A549 (cell line): ENCODE results near the gene JADE3. TPM values are rescaled to one million over a fixed set of nuclear protein-coding genes. Genes with fewer than 3 reads are reported as not detected.

Experiments used
- ATAC-seq, 2 experiments: fragments of 200-7000 bp in 1 of 2; fragments of >200 bp in 1 of 2; cut with Nextera tagmentation in 1 of 2; cut with Tn5 transposase in 1 of 2; 3 replicates each; pipeline versions ENCODE4 v1.8.0 to v1.9.1; 2018 to 2020; ENCODE audit warnings: mild to moderate bottlenecking in 1 of 2, moderate library complexity in 1 of 2
- CTCF ChIA-PET: fragments of 300-600 bp; sonication (Branson Sonifier 250); formaldehyde crosslinking; extraction: SDS; loops from one replicate; lab custom pipeline; 2021; ENCODE audit warnings: antibody characterized with exemption, inconsistent platforms; lab: Yijun Ruan, JAX
- POLR2A ChIA-PET: fragments of 350-600 bp; formaldehyde crosslinking; extraction: SDS; loops from one replicate; lab custom pipeline; 2021; ENCODE audit warnings: antibody characterized with exemption, inconsistent platforms; lab: Yijun Ruan, JAX
- DNase-seq, 2 experiments: peaks; one replicate each; pipeline versions ENCODE4 v3.0.0 to v3.0.0-alpha.2; 2011 to 2016; ENCODE audit warnings: low read depth in 1 of 2, low spot score in 1 of 2
- FAIRE-seq: peaks from 2 replicates; lab custom pipeline; 2011; peaks lifted over from hg19 to GRCh38; lab: Jason Lieb, UNC
- H3K27ac ChIP-seq, 2 experiments: fragments of >200 bp; sonication (Bioruptor Twin); formaldehyde crosslinking; 3 replicates each; pipeline ENCODE4 v1.5.1; 2016 to 2017
- H3K4me1 ChIP-seq: fragments of >200 bp; sonication (Bioruptor Twin); formaldehyde crosslinking; 3 replicates; pipeline ENCODE4 v1.6.1; 2016
- H3K4me2 ChIP-seq: fragments of >200 bp; sonication (Bioruptor Twin); formaldehyde crosslinking; 3 replicates; pipeline ENCODE4 v1.6.1; 2016
- H3K4me3 ChIP-seq: fragments of >200 bp; sonication (Bioruptor Twin); formaldehyde crosslinking; 3 replicates; pipeline ENCODE4 v1.5.1; 2016
- H3K9me3 ChIP-seq: fragments of >200 bp; sonication (Bioruptor Twin); formaldehyde crosslinking; 3 replicates; pipeline ENCODE4 v1.6.1; 2016
- CHD2 ChIP-seq: fragments of 150-350 bp; IDR thresholded peaks from 2 replicates; pipeline ENCODE4 v1.6.1; 2014; ENCODE audit warnings: low read length; ENCODE audit not compliant: partially characterized antibody
- EP300 ChIP-seq, 2 experiments: fragments of >200 bp; sonication (Bioruptor Twin); formaldehyde crosslinking; IDR thresholded peaks; 2 replicates in 1 of 2; 3 replicates in 1 of 2; pipeline ENCODE4 v1.6.1; 2016 to 2017
- HOXA7 ChIP-seq: fragments of 250-450 bp; sonication (Bioruptor Pico); IDR thresholded peaks from 2 replicates; pipeline ENCODE4 v1.5.0; 2020; ENCODE audit warnings: mild to moderate bottlenecking, moderate library complexity
- HOXB13 ChIP-seq: fragments of 250-450 bp; sonication (Bioruptor Pico); IDR thresholded peaks from 2 replicates; pipeline ENCODE4 v1.5.0; 2020; ENCODE audit warnings: low read depth, mild to moderate bottlenecking, moderate library complexity
- JUN ChIP-seq, 2 experiments: fragments of >200 bp; sonication (Bioruptor Twin); formaldehyde crosslinking; IDR thresholded peaks; 2 replicates in 1 of 2; 3 replicates in 1 of 2; pipeline ENCODE4 v1.6.1; 2016 to 2017
- MYC ChIP-seq: IDR thresholded peaks from 2 replicates; pipeline ENCODE4 v1.6.1; 2012; ENCODE audit warnings: mild to moderate bottlenecking, inconsistent platforms, low read length, improper control_type of control experiment, borderline replicate concordance
- NFE2L2 ChIP-seq: fragments of 150-350 bp; conservative IDR thresholded peaks from 2 replicates; pipeline ENCODE4 v1.6.1; 2014; ENCODE audit warnings: low read length
- PHF8 ChIP-seq: fragments of 200-600 bp; sonication (generic); IDR thresholded peaks from 2 replicates; pipeline ENCODE4 v1.6.1; 2016; ENCODE audit warnings: low read depth, mild to moderate bottlenecking, antibody characterized with exemption, moderate library complexity, borderline replicate concordance
- POLR2A ChIP-seq: IDR thresholded peaks from 2 replicates; pipeline ENCODE4 v1.6.1; 2012; ENCODE audit warnings: mild to moderate bottlenecking, low read length
- POLR2AphosphoS2 ChIP-seq: conservative IDR thresholded peaks from 2 replicates; pipeline ENCODE4 v1.6.1; 2012; ENCODE audit warnings: low read length, improper control_type of control experiment, inconsistent platforms
- RCOR1 ChIP-seq: fragments of 150-350 bp; IDR thresholded peaks from 2 replicates; pipeline ENCODE4 v1.6.1; 2014; ENCODE audit warnings: antibody characterized with exemption, low read length, low read depth
- SREBF2 ChIP-seq: fragments of 450-650 bp; IDR thresholded peaks from 2 replicates; pipeline ENCODE4 v1.6.1; 2014; ENCODE audit warnings: mild to moderate bottlenecking, moderate library complexity
- ZC3H11A ChIP-seq: fragments of 450-650 bp; IDR thresholded peaks from 2 replicates; pipeline ENCODE4 v1.6.1; 2014; ENCODE audit warnings: antibody characterized with exemption, mild to moderate bottlenecking
- ZNF302 ChIP-seq: fragments of 250-450 bp; sonication (Bioruptor Pico); IDR thresholded peaks from 2 replicates; pipeline ENCODE4 v1.9.0; 2021; ENCODE audit warnings: inconsistent platforms, mild to moderate bottlenecking, moderate library complexity
- WGBS: methylation state at CpG from one replicate; pipeline ENCODE4 v1.1.6; 2017; ENCODE audit errors: missing lambda C conversion rate; 5-methylcytosine and 5-hydroxymethylcytosine counted together
- polyA minus RNA-seq: library from RNA; depleted of rRNA, polyadenylated mRNA; stranded (reverse); fragments of >200 nt; gene quantifications from 2 replicates; pipeline ENCODE4 v1.2.3, GENCODE V29; 2011; rRNA and poly(A)+ RNA removed
- polyA plus RNA-seq, 4 experiments: library from polyadenylated mRNA; depleted of rRNA in 3 of 4; stranded (reverse); fragments of >200 nt; fragmentation: RNase III in 1 of 4; extraction: RNeasy Plus Mini Kit Qiagen cat#74134 plus additional on column Dnase treatment in 1 of 4; gene quantifications; 2 replicates in 3 of 4; 3 replicates in 1 of 4; pipeline ENCODE4 v1.2.3, GENCODE V29; 2011 to 2017
- TF ChIP-seq, protein P1 (sequence below): fragments of 200-600 bp; sonication (generic); IDR thresholded peaks from 2 replicates; pipeline ENCODE4 v1.6.1; 2016; ENCODE audit warnings: antibody characterized with exemption, mild to moderate bottlenecking, moderate library complexity
- TF ChIP-seq, protein P2 (sequence below): fragments of 250-450 bp; sonication (Bioruptor Pico); IDR thresholded peaks from 2 replicates; pipeline ENCODE4 v1.5.0; 2021; ENCODE audit warnings: mild to moderate bottlenecking, moderate library complexity, borderline replicate concordance
- TF ChIP-seq, protein P3 (sequence below): fragments of >200 bp; sonication (Bioruptor Twin); formaldehyde crosslinking; IDR thresholded peaks from 3 replicates; pipeline ENCODE4 v1.5.1; 2016
- TF ChIP-seq, protein P4 (sequence below): fragments of >200 bp; sonication (Bioruptor Twin); formaldehyde crosslinking; IDR thresholded peaks from 3 replicates; pipeline ENCODE4 v1.6.1; 2016

JADE3 gene
- polyA plus RNA-seq (2011; rRNA removed) (19.8 and 28.8 TPM in 2 replicates), polyA plus RNA-seq (2017; fragmentation: RNase III; extraction: RNeasy Plus Mini Kit Qiagen cat#74134 plus additional on column Dnase treatment) (10.4 to 10.6 TPM (median 10.5 TPM) in 3 replicates), polyA minus RNA-seq (14.1 and 18.6 TPM in 2 replicates)
- 3.8 and 4.2 TPM in 2 replicates for polyA plus RNA-seq (2012; cell fraction: cytosol; rRNA removed)
- 2.4 and 4.3 TPM in 2 replicates for polyA plus RNA-seq (2012; cell fraction: nucleus; rRNA removed)

DNA sequence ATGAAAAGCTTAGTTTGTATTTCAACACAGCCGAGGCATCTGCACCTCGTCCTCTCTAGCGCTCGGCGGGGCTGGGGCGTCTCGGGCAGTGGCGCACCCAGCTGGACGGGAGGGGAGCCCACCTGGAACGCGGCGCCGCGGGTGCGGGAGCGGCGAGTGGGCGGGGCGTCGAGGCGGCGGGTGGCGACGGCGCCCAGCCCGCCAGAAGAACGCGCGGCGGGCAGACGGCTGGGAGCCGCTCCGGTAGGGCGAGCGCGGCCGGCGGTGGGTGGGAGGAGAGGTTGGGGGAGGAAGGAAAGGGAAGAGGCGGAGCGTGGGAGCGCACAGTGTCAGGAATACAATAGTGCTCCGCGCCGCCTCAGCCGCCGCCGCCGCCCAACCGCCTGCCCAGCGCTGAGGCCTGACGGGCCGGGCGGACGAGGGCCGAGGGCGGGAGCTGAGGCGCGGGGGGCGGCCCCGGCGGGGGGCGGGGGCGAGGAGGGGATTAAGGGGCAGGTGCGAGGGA, at the start of gene JADE3:
Gene JADE3, plus strand, starts transcription at position 324 of the 505 bp plus-strand sequence. CDS start 72,474 bp downstream, outside the sequence.
- DNase-seq (peak; percentile 61 to 82), ATAC-seq (peak; percentile 91 to 92), FAIRE-seq (no peak)
- H3K4me3 ChIP-seq, result peak within 1 kb of the TSS; percentile 96
- H3K4me2 ChIP-seq, result peak within 1 kb of the TSS; percentile 93
- WGBS, result 0% methylated on average over 9 of the region's 64 CpGs
- H3K9me3 ChIP-seq, result no peaks in the 10 kb centered on the region
- ChIA-PET CTCF (interaction anchor here (0.6 to 3.8 kb wide), 23 partner anchors 9 to 605 kb away, joined by 3 to 22 read pairs (median 4); partner anchors contain the start of genes RP2 and SLC9A7), POLR2A (no interaction called here)
- H3K27ac ChIP-seq, result peak within 1 kb of the TSS; percentile 88 to 96
- TF ChIP-seq ZC3H11A (no peak), JUN (IDR thresholded peaks at IDR 0.05) (peak in 1 of 2 experiments; percentile 42; a peak in 2 of 5 replicates), ZNF302 (CRISPR knock-in tag) (no peak), CHD2 (no peak), PHF8 (no peak), NFE2L2 (no peak), SREBF2 (no peak), RCOR1 (no peak), HOXB13 (CRISPR knock-in tag) (no peak), EP300 (IDR thresholded peaks at IDR 0.05) (no peak), POLR2AphosphoS2 (no peak), MYC (no peak), HOXA7 (CRISPR knock-in tag) (no peak), POLR2A (peak; percentile 45)
- TF ChIP-seq, protein P1, sequence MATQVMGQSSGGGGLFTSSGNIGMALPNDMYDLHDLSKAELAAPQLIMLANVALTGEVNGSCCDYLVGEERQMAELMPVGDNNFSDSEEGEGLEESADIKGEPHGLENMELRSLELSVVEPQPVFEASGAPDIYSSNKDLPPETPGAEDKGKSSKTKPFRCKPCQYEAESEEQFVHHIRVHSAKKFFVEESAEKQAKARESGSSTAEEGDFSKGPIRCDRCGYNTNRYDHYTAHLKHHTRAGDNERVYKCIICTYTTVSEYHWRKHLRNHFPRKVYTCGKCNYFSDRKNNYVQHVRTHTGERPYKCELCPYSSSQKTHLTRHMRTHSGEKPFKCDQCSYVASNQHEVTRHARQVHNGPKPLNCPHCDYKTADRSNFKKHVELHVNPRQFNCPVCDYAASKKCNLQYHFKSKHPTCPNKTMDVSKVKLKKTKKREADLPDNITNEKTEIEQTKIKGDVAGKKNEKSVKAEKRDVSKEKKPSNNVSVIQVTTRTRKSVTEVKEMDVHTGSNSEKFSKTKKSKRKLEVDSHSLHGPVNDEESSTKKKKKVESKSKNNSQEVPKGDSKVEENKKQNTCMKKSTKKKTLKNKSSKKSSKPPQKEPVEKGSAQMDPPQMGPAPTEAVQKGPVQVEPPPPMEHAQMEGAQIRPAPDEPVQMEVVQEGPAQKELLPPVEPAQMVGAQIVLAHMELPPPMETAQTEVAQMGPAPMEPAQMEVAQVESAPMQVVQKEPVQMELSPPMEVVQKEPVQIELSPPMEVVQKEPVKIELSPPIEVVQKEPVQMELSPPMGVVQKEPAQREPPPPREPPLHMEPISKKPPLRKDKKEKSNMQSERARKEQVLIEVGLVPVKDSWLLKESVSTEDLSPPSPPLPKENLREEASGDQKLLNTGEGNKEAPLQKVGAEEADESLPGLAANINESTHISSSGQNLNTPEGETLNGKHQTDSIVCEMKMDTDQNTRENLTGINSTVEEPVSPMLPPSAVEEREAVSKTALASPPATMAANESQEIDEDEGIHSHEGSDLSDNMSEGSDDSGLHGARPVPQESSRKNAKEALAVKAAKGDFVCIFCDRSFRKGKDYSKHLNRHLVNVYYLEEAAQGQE, result no peak
- TF ChIP-seq, protein P2, sequence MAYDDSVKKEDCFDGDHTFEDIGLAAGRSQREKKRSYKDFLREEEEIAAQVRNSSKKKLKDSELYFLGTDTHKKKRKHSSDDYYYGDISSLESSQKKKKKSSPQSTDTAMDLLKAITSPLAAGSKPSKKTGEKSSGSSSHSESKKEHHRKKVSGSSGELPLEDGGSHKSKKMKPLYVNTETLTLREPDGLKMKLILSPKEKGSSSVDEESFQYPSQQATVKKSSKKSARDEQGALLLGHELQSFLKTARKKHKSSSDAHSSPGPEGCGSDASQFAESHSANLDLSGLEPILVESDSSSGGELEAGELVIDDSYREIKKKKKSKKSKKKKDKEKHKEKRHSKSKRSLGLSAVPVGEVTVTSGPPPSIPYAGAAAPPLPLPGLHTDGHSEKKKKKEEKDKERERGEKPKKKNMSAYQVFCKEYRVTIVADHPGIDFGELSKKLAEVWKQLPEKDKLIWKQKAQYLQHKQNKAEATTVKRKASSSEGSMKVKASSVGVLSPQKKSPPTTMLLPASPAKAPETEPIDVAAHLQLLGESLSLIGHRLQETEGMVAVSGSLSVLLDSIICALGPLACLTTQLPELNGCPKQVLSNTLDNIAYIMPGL (CRISPR knock-in tag), result no peak
- TF ChIP-seq, protein P3, sequence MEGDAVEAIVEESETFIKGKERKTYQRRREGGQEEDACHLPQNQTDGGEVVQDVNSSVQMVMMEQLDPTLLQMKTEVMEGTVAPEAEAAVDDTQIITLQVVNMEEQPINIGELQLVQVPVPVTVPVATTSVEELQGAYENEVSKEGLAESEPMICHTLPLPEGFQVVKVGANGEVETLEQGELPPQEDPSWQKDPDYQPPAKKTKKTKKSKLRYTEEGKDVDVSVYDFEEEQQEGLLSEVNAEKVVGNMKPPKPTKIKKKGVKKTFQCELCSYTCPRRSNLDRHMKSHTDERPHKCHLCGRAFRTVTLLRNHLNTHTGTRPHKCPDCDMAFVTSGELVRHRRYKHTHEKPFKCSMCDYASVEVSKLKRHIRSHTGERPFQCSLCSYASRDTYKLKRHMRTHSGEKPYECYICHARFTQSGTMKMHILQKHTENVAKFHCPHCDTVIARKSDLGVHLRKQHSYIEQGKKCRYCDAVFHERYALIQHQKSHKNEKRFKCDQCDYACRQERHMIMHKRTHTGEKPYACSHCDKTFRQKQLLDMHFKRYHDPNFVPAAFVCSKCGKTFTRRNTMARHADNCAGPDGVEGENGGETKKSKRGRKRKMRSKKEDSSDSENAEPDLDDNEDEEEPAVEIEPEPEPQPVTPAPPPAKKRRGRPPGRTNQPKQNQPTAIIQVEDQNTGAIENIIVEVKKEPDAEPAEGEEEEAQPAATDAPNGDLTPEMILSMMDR, result no peak
- TF ChIP-seq, protein P4, sequence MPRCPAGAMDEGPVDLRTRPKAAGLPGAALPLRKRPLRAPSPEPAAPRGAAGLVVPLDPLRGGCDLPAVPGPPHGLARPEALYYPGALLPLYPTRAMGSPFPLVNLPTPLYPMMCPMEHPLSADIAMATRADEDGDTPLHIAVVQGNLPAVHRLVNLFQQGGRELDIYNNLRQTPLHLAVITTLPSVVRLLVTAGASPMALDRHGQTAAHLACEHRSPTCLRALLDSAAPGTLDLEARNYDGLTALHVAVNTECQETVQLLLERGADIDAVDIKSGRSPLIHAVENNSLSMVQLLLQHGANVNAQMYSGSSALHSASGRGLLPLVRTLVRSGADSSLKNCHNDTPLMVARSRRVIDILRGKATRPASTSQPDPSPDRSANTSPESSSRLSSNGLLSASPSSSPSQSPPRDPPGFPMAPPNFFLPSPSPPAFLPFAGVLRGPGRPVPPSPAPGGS, result peak; percentile 36; the same call in 1 of the 3 replicates
- peaks cover 8% of the 10 kb centered on the region for H3K4me1 ChIP-seq
